Choroid plexus epithelial cell (primary cell): ENCODE measurements around the gene STOX1.
A peak's percentile ranks its signal among the peaks of the same experiment; 100 is the strongest.
"Not testable (repeated sequence)": the region's sequence is repeated elsewhere in the genome, so short reads cannot be mapped to it uniquely, and the experiment has no call there.

Source experiments
- DNase-seq: peaks from one replicate; pipeline ENCODE4 v3.0.0-alpha.2; 2010; ENCODE audit warnings: low read depth
- H3K4me3 ChIP-seq: 2 replicates; pipeline ENCODE4 v1.5.1; 2011; ENCODE audit warnings: low read depth, mild to moderate bottlenecking, control low read depth, low read length, moderate library complexity
- CTCF ChIP-seq: conservative IDR thresholded peaks from 2 replicates; pipeline ENCODE4 v1.5.1; 2011; ENCODE audit warnings: low read depth, mild to moderate bottlenecking, control low read depth, inconsistent platforms, low read length, moderate library complexity

Gene STOX1

DNA sequence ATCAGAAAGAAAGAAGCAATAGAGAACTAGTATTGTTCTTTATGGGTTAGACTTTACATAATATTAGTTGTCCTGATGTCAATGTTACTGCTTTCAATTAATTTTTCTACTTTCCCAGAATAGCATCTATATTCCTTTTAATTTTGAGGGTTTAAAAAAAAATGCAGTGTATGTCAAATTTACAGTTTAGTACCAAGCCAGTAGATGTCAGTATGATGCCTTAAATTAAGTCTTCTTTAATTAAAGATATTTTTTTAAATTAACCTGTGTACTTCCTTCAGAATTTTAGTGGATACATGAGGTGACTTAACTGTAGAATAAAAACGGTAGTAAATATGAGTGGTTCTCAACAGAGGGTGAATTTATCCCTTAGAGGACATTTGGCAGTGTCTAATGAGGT lies 35.2 kb upstream of the STOX1 start:
- peak; percentile 56 for DNase-seq
- no peak overlapping the region for H3K4me3 ChIP-seq
- peak; percentile 40 for TF ChIP-seq CTCF

GRCh38 chr10:68795886-68796532 lies 31.3 kb upstream of the STOX1 start:
- no peak overlapping the region for H3K4me3 ChIP-seq
- no peak for DNase-seq
- TF ChIP-seq CTCF: no peak

DNA sequence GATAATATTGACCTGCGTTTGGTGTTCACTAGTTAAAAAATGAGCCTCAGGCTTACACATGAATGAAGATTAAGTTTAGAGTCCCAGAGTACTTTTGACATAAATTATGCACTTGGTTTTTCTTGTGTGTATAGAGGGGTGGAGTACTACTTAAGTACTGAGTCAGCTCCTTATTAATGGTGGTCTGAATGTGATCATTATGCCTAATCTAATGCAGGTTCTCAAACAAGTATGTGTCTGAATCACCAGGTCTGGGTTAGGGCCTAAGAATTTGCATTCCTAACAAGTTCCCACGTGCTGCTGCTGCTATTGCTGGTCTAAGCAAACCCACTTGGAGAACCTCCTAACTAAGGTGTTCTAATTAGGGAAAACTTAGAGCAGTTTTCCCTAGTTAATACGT lies 30.7 kb upstream of the STOX1 start:
- no peak for DNase-seq
- H3K4me3 ChIP-seq: no peak overlapping the region
- no peak for TF ChIP-seq CTCF

- no peak for DNase-seq
- no peak overlapping the region for H3K4me3 ChIP-seq
- TF ChIP-seq CTCF: no peak
Observed at GRCh38 chr10:68800211-68800610, 27.1 kb upstream of the STOX1 start.

- DNase-seq: no peak
- H3K4me3 ChIP-seq: no peak overlapping the region
- TF ChIP-seq CTCF: no peak
Observed at GRCh38 chr10:68804692-68805091, 22.6 kb upstream of the STOX1 start.

GRCh38 chr10:68810830-68811229 lies 16.5 kb upstream of the STOX1 start:
- not testable (repeated sequence) for H3K4me3 ChIP-seq, DNase-seq

GRCh38 chr10:68811314-68812009 lies 15.9 kb upstream of the STOX1 start:
- no peak for DNase-seq
- no peak overlapping the region for H3K4me3 ChIP-seq
- TF ChIP-seq CTCF: no peak
